Measurements from ENCODE around the gene LRCH1.

DNA sequence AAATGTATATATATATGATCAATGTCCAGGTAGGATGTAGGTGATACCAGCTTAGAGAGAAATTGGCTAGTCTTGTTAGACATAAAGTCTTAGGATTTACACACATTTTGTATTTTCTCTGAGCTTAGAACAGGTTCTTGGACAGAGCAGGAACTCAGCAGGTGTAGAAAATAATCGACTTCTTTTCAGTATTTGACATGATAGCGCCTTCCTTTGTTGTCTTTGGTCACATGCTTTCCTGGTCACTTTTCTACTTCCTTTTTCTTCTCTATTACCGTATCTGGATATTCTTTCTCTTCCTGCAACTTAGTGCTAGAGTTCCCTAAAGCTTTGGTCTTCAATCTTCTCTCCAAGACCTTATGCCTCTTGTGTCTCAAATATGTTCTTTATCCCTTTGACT lies 107.4 kb downstream of the LRCH1 start:
- TF ChIP-seq, protein P1, sequence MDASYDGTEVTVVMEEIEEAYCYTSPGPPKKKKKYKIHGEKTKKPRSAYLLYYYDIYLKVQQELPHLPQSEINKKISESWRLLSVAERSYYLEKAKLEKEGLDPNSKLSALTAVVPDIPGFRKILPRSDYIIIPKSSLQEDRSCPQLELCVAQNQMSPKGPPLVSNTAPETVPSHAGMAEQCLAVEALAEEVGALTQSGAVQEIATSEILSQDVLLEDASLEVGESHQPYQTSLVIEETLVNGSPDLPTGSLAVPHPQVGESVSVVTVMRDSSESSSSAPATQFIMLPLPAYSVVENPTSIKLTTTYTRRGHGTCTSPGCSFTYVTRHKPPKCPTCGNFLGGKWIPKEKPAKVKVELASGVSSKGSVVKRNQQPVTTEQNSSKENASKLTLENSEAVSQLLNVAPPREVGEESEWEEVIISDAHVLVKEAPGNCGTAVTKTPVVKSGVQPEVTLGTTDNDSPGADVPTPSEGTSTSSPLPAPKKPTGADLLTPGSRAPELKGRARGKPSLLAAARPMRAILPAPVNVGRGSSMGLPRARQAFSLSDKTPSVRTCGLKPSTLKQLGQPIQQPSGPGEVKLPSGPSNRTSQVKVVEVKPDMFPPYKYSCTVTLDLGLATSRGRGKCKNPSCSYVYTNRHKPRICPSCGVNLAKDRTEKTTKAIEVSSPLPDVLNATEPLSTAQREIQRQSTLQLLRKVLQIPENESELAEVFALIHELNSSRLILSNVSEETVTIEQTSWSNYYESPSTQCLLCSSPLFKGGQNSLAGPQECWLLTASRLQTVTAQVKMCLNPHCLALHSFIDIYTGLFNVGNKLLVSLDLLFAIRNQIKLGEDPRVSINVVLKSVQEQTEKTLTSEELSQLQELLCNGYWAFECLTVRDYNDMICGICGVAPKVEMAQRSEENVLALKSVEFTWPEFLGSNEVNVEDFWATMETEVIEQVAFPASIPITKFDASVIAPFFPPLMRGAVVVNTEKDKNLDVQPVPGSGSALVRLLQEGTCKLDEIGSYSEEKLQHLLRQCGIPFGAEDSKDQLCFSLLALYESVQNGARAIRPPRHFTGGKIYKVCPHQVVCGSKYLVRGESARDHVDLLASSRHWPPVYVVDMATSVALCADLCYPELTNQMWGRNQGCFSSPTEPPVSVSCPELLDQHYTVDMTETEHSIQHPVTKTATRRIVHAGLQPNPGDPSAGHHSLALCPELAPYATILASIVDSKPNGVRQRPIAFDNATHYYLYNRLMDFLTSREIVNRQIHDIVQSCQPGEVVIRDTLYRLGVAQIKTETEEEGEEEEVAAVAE (CRISPR knock-in tag; IDR thresholded peaks at IDR 0.05; ENCODE audit: borderline replicate concordance) = no peak
- TF ChIP-seq EZH2 (conservative IDR thresholded peaks at IDR 0.05; ENCODE audit: low read depth, low read length) = no peak
- no peak for TF ChIP-seq POLR2A (IDR thresholded peaks at IDR 0.05; ENCODE audit: insufficient read depth in 1 of 2, low read depth in 2 of 2, low read length in 2 of 2)
- no peak for TF ChIP-seq KDM5B (CRISPR knock-in tag; IDR thresholded peaks at IDR 0.05; ENCODE audit: borderline replicate concordance)
- TF ChIP-seq, protein P2, sequence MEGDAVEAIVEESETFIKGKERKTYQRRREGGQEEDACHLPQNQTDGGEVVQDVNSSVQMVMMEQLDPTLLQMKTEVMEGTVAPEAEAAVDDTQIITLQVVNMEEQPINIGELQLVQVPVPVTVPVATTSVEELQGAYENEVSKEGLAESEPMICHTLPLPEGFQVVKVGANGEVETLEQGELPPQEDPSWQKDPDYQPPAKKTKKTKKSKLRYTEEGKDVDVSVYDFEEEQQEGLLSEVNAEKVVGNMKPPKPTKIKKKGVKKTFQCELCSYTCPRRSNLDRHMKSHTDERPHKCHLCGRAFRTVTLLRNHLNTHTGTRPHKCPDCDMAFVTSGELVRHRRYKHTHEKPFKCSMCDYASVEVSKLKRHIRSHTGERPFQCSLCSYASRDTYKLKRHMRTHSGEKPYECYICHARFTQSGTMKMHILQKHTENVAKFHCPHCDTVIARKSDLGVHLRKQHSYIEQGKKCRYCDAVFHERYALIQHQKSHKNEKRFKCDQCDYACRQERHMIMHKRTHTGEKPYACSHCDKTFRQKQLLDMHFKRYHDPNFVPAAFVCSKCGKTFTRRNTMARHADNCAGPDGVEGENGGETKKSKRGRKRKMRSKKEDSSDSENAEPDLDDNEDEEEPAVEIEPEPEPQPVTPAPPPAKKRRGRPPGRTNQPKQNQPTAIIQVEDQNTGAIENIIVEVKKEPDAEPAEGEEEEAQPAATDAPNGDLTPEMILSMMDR (CRISPR knock-in tag; IDR thresholded peaks at IDR 0.05) = no peak
- no peak for TF ChIP-seq RNF2 (conservative IDR thresholded peaks at IDR 0.05; ENCODE audit: low read depth)
- no peak for TF ChIP-seq MIER2 (CRISPR knock-in tag; IDR thresholded peaks at IDR 0.05)
- no peak for TF ChIP-seq FOXA1 (IDR thresholded peaks at IDR 0.05)
- no peak for TF ChIP-seq FOXA1 (CRISPR knock-in tag; IDR thresholded peaks at IDR 0.05)
- TF ChIP-seq, protein P3, sequence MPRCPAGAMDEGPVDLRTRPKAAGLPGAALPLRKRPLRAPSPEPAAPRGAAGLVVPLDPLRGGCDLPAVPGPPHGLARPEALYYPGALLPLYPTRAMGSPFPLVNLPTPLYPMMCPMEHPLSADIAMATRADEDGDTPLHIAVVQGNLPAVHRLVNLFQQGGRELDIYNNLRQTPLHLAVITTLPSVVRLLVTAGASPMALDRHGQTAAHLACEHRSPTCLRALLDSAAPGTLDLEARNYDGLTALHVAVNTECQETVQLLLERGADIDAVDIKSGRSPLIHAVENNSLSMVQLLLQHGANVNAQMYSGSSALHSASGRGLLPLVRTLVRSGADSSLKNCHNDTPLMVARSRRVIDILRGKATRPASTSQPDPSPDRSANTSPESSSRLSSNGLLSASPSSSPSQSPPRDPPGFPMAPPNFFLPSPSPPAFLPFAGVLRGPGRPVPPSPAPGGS (CRISPR knock-in tag; IDR thresholded peaks at IDR 0.05) = no peak
- TF ChIP-seq ZNF44 (CRISPR knock-in tag; IDR thresholded peaks at IDR 0.05) = no peak
- TF ChIP-seq KDM6A (CRISPR knock-in tag; IDR thresholded peaks at IDR 0.05; ENCODE audit: low read depth) = no peak
- TF ChIP-seq CREB1 (IDR thresholded peaks at IDR 0.05) = no peak
- no peak for TF ChIP-seq CREB1 (CRISPR knock-in tag; IDR thresholded peaks at IDR 0.05)
- TF ChIP-seq, protein P4, sequence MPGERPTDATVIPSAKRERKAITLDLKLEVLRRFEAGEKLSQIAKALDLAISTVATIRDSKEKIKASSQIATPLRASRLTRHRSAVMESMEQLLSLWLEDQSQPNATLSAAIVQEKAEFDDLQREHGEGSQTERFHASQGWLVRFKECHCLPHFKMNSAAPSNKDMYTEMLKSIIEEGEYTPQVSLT (CRISPR knock-in tag; IDR thresholded peaks at IDR 0.05; ENCODE audit: borderline replicate concordance, low read depth) = no peak

All from HepG2 (cell line).